Epithelial cell of proximal tubule (primary cell): ENCODE results near the gene PTPRD. TPM values are rescaled to one million over a fixed set of nuclear protein-coding genes. Genes with fewer than 3 reads are reported as not detected.

Experiments
- DNase-seq: peaks from one replicate; pipeline ENCODE4 v3.0.0-alpha.2; 2011; ENCODE audit warnings: low read depth
- H3K4me3 ChIP-seq: 2 replicates; pipeline ENCODE4 v1.5.1; 2011; ENCODE audit warnings: low read depth, mild to moderate bottlenecking, low read length
- CTCF ChIP-seq: conservative IDR thresholded peaks from 2 replicates; pipeline ENCODE4 v1.5.1; 2012; ENCODE audit warnings: low read depth, mild to moderate bottlenecking, low read length
- total RNA-seq: library from RNA; depleted of rRNA; stranded (reverse); fragments of >200 nt; gene quantifications from 2 replicates; pipeline ENCODE4 v1.2.3, GENCODE V29; 2015

PTPRD gene
- total RNA-seq, 1 donor from 2014 or later: 3.2 TPM

DNA sequence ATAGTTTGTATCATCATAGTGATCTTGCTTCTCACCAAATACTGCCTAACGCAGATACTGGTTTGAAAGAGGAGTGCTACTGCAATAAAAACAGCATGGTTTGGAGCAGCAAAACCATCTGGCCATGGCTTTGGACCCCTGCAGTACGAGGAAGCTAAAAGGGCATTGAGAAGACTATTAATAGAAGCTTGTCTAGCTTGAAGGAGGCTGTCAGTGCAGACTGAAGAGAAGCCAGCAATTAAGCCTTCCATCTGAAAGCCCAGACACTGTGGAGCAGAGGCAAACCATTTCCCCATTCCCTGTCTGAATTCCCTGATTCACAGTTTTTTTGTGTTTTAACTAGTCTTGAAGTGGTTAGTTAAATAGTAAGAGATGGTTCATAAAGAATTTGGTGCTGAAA, 281.6 kb downstream of the PTPRD start:
- no peak overlapping the region for H3K4me3 ChIP-seq
- DNase-seq: no peak
- TF ChIP-seq CTCF: no peak

DNA sequence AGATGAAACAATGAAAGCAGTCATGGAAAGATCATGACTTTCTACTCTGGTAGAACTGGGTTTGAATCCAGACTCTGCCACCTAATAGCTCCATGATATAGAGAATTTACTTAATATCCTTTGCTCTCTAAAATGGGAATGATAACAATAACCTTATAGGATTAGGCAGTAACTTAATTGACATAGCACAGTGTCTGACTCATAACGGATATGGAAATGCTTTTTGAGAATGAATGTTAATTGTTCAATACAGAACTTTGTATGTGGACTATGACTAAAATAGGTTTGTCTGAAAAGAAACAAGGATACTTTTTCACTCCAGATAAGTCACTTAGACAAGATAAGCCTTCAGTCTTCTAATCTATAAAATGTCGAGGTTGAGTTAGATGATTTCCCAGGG, 330.7 kb downstream of the PTPRD start:
- H3K4me3 ChIP-seq: no peak overlapping the region
- DNase-seq: no peak
- no peak for TF ChIP-seq CTCF

GRCh38 chr9:10274988-10275387, 337.8 kb downstream of the PTPRD start:
- DNase-seq: no peak
- peak; percentile 37 for TF ChIP-seq CTCF

DNA sequence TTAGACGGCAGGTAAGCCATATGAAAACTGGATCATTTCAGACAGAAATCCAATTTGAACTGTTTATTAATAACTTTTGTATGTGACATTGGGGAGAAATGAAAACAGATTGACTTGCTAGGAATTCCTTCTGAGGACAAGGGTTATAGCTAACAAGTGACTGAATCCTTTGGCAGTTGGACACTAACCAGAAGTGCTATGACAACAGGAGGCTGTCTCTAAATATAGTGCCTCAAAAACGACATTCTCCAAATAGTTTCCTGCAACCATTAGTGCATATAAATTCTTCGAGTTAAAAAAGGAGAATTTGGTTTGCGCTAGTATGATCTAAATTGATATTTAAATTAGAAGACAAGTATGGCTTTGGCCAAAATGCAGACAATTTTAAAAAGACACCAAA, 338.6 kb downstream of the PTPRD start:
- no peak for TF ChIP-seq CTCF
- no peak for DNase-seq
- no peak overlapping the region for H3K4me3 ChIP-seq

More at GRCh38 chr9:10274988-10275387, 337.8 kb downstream of the PTPRD start:
- no peak overlapping the region for H3K4me3 ChIP-seq

GRCh38 chr9:10272830-10273229, 340.0 kb downstream of the PTPRD start:
- no peak for TF ChIP-seq CTCF
- no peak overlapping the region for H3K4me3 ChIP-seq
- DNase-seq: no peak

DNA sequence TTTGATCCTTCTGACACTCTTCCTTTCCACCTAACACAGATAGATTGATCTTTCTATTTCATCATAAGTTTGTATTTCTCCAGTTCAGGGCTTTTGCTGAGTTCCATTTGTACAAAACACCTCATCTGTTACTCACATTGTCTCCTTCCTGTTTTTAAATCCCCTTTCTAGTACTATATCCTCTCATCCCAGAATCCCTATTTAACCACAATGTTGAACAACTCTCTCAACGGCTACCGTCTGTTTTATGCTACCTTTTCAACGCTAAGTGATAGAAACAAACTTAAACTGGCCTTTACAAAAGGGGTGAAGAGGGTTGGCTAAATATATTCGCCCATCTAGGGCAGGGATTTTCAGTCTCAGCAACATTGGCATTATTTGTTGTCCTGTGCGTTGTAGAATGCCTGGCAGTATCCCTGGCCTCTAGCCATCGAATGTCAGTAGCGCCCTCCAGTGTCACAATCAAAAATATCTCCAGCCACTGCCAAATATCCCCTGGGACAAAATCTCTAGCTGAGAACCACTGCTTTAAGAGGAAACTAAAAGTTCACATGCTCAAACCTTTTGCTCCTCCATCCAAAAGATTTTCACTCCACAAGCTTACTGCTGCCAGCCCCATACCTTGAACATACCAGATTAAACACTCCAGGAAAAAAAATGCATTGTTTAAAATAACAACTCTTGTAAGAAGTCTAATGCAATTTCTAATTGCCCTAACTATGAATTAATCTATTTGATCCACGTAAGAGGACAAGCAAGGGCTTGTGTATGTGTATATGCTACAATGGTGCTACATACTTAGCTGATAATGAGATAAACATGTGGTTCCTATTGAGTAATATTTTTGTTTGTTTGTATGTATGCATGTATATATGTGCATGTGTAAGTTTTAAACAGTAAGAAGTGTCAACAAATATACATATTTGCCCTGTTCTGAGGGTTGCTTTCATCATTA, 344.0 kb downstream of the PTPRD start:
- DNase-seq: no peak

More for the DNA sequence above, 344.0 kb downstream of the PTPRD start:
- peak overlapping the region; percentile 5 for H3K4me3 ChIP-seq
- TF ChIP-seq CTCF: peak; percentile 70
